ENCODE measurements around the gene FLII.

DNA sequence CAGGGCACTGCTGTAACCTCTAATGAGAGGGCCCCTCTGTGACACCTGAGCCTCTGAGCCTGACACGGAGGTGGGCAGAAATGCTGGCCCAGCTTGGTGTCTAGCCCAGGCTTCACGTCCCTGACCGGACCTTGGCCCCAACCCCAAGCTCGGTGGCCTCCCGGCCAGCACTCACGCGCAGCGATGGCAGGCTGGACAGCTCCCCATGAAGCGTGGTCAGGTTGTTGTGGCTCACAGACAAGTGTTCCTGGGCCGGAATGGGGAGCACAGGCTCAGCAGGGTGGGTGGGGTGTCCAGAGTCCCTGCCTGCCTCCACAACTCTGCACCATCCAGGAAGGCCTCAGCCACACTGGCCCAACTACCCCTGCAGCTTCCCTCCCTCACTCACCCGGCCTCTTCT lies 2.2 kb downstream of the FLII start:
- TF ChIP-seq, protein P1, sequence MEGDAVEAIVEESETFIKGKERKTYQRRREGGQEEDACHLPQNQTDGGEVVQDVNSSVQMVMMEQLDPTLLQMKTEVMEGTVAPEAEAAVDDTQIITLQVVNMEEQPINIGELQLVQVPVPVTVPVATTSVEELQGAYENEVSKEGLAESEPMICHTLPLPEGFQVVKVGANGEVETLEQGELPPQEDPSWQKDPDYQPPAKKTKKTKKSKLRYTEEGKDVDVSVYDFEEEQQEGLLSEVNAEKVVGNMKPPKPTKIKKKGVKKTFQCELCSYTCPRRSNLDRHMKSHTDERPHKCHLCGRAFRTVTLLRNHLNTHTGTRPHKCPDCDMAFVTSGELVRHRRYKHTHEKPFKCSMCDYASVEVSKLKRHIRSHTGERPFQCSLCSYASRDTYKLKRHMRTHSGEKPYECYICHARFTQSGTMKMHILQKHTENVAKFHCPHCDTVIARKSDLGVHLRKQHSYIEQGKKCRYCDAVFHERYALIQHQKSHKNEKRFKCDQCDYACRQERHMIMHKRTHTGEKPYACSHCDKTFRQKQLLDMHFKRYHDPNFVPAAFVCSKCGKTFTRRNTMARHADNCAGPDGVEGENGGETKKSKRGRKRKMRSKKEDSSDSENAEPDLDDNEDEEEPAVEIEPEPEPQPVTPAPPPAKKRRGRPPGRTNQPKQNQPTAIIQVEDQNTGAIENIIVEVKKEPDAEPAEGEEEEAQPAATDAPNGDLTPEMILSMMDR (IDR thresholded peaks at IDR 0.05) = no peak
- no peak for TF ChIP-seq FOXM1 (IDR thresholded peaks at IDR 0.05; ENCODE audit: low read depth)
- no peak for TF ChIP-seq POLR2AphosphoS5 (IDR thresholded peaks at IDR 0.05; ENCODE audit: low read depth, low read length)
- no peak for TF ChIP-seq ZBTB33 (IDR thresholded peaks at IDR 0.05; ENCODE audit: borderline replicate concordance, low read depth)
- TF ChIP-seq RFX5 (IDR thresholded peaks at IDR 0.05; ENCODE audit: low read length) = no peak
- TF ChIP-seq YY1 (IDR thresholded peaks at IDR 0.05; ENCODE audit: low read depth) = no peak
- no peak for TF ChIP-seq RAD21 (IDR thresholded peaks at IDR 0.05; ENCODE audit: low read length)

All from SK-N-SH (cell line).